NCI-H2029 treated with DMSO at 0.1 percent for 48 hours (cell line): ENCODE results near the gene ATP1A2.

Experiments
- DNase-seq: peaks from one replicate; lab custom pipeline; 2025; lab: John Stamatoyannopoulos, UW

Gene ATP1A2

DNA sequence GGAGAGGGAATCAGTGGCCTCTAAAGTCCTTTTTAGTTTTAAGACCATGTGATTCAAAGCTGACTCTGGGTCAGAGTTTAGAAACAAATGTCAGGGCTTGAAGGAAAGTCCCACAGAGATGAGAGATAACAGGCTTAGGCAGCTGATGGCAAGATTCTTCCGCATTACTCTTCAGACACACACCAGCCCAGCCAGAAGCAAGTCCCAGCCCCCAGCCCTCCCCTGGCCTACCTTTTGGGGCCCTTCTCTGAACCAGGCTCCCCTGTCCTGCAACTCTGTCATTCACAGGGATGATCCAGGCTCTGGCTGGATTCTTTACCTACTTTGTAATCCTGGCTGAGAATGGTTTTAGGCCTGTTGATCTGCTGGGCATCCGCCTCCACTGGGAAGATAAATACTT, 61.7 kb downstream of the ATP1A2 start:
- DNase-seq: no peak

DNA sequence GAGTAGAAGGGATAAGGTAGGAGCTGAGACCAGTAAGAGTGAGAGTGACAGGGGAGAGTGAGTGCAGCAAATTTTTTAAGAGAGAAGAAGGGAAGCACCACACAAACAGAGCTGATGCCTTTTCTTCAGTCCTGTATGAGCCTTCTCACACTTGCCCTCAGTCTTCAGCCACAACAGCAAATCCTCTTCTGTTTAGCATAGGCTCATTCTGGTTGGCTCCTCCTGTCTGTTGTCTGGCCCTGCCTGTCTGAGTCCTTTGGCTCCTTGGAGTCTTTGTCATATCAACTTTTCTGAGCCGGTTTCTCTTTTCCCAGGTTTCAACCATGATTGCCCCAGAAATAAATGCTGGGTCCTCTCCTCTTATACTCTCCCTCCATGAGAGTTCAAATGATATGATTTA, 62.1 kb downstream of the ATP1A2 start:
- no peak for DNase-seq

DNA sequence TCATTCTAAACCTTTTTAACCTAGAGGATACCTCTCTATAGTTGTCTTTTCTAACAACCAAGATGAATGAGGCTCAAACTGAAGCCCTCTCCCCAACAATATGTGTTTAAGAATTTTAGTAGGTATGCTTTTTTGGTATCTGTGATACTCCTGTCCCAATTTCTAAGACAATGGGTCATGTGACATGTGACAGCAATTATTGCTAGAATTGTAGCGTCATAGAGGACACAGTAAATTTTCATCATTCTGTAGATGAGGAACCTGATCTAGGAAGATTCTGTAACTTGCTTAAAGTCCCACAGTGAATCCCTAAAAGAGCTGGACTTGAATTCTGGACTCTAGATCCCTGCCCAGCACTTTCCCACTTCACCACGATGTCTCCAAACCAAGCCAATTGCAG, 63.2 kb downstream of the ATP1A2 start:
- no peak for DNase-seq

DNA sequence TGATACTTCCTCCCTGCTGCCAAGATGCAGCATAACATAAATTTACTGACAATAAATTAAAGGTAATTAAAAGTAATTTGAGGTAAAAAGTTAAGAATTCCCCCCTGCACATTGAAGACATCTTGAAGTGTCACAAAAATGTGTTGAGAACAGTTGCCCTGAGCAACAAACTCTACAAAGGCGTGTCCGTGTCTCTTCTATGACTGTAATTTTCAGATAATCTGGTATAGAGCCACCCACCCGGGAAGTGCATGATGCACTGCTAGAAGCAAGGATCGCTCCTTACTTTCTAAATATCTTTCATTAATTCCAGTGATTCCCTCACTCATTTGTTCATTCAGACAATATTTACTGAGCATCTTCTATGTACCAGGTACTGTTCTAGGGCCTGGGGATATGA, 63.8 kb downstream of the ATP1A2 start:
- DNase-seq: no peak

DNA sequence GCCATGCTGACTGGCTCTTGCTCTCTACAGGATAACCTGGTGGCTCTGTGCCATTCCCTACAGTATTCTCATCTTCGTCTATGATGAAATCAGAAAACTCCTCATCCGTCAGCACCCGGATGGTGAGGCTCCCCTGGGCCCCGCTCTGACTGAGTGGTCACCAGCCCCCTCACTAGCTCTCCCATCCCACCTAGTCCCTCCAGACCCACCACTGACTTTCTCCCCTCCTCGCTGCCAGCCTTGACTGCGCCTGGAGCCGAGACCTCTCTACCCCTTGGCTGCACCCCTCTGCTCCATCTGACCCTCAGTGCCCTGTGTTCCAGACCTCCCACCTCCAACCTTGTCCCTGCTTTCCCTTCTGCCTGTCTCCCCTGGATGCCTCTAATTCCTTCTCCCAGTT, 70.7 kb downstream of the ATP1A2 start:
- DNase-seq: no peak

DNA sequence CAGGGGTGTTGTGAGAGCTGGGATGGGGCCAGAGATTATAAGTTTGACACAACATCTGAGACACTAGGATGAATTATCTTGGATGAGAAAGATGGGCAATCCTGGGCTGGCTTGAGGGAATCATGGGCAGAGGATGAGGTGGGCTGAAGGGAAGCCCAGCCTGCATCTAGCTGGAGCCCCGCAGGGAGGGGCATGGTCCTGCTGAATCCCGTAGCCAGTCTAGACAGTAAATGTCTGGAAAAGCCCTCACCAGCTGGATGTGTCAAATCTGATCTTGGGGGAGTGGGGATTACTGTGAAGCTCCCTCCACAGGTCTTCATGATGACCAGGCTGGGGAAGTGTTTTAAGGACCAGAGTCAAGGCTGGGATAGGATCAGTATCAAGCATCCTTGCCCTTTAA, 71.2 kb downstream of the ATP1A2 start:
- DNase-seq: no peak

DNA sequence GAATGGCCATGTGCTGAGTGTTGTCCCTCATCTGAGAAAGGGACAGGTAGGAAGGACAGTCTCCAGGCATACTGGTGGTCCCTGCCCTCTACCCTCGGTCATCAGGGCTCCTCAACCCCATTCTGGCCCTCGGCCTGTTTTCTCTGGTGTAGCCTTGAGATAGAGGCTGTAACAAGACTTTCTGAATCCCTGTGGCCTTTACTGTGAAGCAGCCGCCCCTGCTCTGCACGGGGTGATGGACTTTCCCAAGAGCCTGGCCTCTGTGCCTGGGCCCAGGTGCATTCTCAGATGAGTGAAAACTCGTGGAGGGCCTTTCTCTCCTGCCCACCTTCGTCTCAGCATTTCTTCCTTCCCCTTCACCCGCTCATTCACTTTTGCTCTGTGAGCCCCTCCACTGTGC, 71.8 kb downstream of the ATP1A2 start:
- DNase-seq: no peak

DNA sequence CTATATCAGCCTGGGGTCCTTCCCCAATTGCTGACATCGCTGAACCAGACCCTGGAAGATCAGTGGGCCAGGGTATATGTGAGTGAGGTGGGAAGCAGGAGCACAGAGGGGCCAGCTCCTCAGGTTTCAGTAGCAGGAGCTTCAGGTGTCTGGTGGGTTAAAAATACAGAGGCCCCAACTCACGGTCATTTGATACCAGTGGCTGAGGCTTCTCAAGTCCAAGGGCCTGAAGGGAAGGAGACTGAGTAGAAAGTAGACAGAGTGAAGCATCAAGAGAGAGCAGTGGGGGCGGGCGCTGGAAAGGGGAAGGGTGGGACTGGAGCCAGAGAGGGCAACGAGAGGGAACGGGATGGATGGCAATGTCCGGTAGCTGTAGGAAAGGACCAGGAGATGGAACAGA, 72.8 kb downstream of the ATP1A2 start:
- no peak for DNase-seq

DNA sequence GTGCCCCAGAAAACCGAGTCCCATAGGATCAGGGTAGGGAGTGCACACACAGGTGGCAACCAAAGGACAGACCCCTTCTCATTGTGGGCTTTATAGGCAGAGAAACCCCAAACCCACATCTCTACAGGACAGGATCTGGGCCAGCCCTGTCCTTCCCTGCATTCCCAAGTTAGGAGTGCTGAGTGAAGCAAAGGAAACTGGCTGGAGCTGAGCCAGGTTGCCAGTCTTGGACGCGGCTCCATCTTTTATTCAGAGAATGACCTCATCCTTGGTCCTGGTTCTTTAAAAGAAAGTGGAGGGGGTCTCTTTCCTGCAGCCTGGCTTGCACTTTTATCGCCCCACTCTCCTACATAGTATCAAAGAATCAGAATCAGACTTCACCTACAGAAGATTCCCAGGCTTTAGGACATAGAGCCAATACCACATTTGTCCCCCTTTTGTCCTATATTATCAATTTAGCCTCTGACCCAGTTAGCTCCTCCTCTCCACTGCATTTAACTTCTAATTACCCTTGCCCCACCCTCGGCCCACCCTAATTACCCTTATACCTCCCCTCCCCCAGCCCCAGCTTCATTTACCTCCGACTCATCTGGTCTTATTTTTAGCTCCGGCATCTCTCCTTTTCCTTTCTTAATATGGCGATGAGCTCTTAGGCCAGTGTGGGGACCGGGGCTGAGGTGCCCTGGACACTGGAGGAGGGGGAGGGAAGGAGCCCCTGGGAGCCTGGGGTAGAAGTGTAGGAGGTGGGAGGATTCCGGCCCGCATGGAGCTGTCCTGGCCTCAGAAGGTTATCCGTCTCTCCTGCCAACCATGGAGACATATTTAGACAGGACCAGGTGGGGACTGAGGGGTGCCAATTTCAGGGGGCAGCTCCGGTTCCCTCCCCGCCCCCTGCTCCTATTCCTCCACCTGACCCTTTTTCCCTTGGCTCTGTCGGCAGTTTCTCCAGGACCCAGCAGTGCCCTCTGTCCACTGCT, 74.4 kb downstream of the ATP1A2 start, which contains the start of gene CASQ1:
TSS of gene CASQ1 (plus strand) at position 927 of the 977 bp plus-strand sequence. CDS start 177 bp downstream, outside the sequence.
- DNase-seq: no peak

DNA sequence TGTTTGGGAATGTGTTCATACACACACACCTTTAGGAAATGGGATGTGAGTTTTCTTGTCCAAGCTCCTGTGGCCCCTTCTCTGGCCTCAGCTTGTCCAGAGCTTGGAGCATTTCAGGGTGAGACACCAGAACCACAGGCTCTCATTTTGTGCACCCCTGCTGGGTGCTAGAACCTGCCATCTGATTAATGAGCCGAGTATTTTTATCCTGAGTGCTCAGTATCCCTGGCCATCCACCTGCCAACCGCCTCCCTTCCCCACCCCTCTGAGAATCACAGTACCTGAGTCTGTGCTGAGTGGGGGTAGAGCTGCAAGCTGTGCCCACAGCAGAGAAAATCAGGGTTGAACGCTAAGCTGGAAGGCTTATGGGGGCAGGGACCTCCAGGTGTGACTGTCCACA, 76.2 kb downstream of the ATP1A2 start:
- no peak for DNase-seq

DNA sequence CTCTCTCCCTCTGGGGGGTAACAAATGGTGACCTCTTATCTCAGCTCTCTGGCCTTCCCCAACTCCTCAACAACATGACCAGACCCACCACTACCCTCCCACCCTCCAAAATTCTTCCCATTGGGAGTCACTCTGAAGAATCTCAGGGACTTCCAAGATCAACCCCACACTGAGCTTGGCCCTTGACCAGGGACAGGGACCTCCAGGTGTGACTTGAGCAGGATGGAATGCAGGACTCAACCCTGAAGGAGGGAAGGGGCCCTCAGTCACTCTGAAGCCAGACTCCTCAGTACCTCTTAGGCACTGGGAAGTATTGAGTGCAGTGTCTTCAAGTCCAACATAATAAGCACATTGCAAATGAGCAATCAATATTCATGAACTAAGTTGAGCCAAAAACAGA, 76.7 kb downstream of the ATP1A2 start:
- DNase-seq: no peak
